Hepatocyte (in vitro differentiated cells): ENCODE measurements around the gene FAM20B.
"Not testable (repeated sequence)": the region's sequence is repeated elsewhere in the genome, so short reads cannot be mapped to it uniquely, and the experiment has no call there.

Source experiments
- EZH2 ChIP-seq: fragments of 200-600 bp; sonication (generic); IDR thresholded peaks from 2 replicates; pipeline ENCODE4 v1.6.1; 2016; ENCODE audit warnings: antibody characterized with exemption, mild to moderate bottlenecking, borderline replicate concordance
- EZH2phosphoT487 ChIP-seq: fragments of 200-600 bp; sonication (generic); IDR thresholded peaks from one replicate; pipeline ENCODE4 v1.6.1; 2018; ENCODE audit warnings: antibody characterized with exemption, mild to moderate bottlenecking, low read depth, moderate library complexity; ENCODE audit not compliant: unreplicated experiment, severe bottlenecking
- TF ChIP-seq, protein P1 (sequence below): fragments of 200-600 bp; sonication (generic); IDR thresholded peaks from 2 replicates; pipeline ENCODE4 v1.5.1; 2016; ENCODE audit warnings: antibody characterized with exemption, mild to moderate bottlenecking; ENCODE audit not compliant: poor library complexity

GRCh38 chr1:179039502-179040174 is 13.9 kb downstream of the FAM20B start:
- TF ChIP-seq, protein P1, sequence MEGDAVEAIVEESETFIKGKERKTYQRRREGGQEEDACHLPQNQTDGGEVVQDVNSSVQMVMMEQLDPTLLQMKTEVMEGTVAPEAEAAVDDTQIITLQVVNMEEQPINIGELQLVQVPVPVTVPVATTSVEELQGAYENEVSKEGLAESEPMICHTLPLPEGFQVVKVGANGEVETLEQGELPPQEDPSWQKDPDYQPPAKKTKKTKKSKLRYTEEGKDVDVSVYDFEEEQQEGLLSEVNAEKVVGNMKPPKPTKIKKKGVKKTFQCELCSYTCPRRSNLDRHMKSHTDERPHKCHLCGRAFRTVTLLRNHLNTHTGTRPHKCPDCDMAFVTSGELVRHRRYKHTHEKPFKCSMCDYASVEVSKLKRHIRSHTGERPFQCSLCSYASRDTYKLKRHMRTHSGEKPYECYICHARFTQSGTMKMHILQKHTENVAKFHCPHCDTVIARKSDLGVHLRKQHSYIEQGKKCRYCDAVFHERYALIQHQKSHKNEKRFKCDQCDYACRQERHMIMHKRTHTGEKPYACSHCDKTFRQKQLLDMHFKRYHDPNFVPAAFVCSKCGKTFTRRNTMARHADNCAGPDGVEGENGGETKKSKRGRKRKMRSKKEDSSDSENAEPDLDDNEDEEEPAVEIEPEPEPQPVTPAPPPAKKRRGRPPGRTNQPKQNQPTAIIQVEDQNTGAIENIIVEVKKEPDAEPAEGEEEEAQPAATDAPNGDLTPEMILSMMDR: not testable (repeated sequence)
- not testable (repeated sequence) for TF ChIP-seq EZH2, EZH2phosphoT487
